NB4 (cell line): ENCODE measurements around the gene MRGPRE.

Experiments
- DNase-seq: peaks from one replicate; pipeline ENCODE4 v3.0.0; 2010; ENCODE audit warnings: low read depth
- H3K4me3 ChIP-seq: one replicate; pipeline ENCODE4 v1.5.1; 2011; ENCODE audit warnings: mild to moderate bottlenecking, low read depth, low read length, moderate library complexity
- MYC ChIP-seq: IDR thresholded peaks from 2 replicates; pipeline ENCODE4 v1.6.1; 2011; ENCODE audit warnings: low read depth, low read length
- POLR2A ChIP-seq: IDR thresholded peaks from 2 replicates; pipeline ENCODE4 v1.6.1; 2011; ENCODE audit warnings: mild to moderate bottlenecking; ENCODE audit not compliant: insufficient read length; ENCODE audit errors: extremely low read depth
- TF ChIP-seq, protein P1 (sequence below): IDR thresholded peaks from one replicate; pipeline ENCODE4 v1.5.1; 2012; ENCODE audit warnings: low read depth, low read length
- TF ChIP-seq, protein P2 (sequence below): IDR thresholded peaks from 2 replicates; pipeline ENCODE4 v1.6.1; 2011; ENCODE audit warnings: low read depth, low read length

MRGPRE gene

GRCh38 chr11:3192511-3193372 lies 39.5 kb downstream of the MRGPRE start:
- no peak overlapping the region for H3K4me3 ChIP-seq
- TF ChIP-seq, protein P1, sequence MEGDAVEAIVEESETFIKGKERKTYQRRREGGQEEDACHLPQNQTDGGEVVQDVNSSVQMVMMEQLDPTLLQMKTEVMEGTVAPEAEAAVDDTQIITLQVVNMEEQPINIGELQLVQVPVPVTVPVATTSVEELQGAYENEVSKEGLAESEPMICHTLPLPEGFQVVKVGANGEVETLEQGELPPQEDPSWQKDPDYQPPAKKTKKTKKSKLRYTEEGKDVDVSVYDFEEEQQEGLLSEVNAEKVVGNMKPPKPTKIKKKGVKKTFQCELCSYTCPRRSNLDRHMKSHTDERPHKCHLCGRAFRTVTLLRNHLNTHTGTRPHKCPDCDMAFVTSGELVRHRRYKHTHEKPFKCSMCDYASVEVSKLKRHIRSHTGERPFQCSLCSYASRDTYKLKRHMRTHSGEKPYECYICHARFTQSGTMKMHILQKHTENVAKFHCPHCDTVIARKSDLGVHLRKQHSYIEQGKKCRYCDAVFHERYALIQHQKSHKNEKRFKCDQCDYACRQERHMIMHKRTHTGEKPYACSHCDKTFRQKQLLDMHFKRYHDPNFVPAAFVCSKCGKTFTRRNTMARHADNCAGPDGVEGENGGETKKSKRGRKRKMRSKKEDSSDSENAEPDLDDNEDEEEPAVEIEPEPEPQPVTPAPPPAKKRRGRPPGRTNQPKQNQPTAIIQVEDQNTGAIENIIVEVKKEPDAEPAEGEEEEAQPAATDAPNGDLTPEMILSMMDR, result no peak
- TF ChIP-seq POLR2A (no peak), MYC (no peak)
- TF ChIP-seq, protein P2, sequence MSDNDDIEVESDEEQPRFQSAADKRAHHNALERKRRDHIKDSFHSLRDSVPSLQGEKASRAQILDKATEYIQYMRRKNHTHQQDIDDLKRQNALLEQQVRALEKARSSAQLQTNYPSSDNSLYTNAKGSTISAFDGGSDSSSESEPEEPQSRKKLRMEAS, result no peak
- DNase-seq, result no peak

DNA sequence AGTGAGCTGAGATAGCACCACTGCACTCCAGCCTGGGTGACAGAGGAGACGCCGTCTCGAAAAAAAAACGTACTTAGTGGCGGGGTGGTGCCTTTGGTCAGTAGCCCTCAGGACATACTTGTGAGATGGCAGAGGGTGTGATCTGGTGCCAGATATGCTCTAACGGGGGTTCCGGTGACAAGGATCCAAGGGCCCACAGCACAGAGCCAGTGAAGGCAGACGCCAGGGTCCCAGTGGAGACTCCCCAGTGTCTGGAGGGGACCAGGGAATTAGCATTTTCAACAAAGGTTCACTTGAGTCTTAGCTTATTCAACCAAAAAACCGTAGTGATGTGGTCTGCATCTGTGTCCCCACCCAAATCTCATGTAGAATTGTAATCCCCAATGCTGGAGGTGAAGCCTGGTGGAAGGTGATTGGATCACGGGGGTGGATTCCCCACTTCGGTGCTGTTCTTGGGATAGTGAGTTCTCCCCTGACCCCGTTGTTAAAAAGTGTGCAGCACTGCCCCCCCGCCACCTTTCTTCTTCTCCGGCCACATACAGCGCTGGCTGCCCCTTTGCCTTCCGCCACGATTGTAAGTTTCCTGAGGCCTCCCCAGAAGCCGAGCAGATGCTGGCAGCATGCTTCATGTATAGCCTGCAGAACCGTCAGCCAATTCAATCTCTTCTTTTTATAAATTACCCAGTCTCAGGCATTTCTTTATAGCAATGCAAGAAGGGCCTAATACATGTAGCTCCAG lies 40.5 kb downstream of the MRGPRE start:
- no peak for TF ChIP-seq POLR2A
- DNase-seq, result no peak
- H3K4me3 ChIP-seq, result no peak overlapping the region

DNA sequence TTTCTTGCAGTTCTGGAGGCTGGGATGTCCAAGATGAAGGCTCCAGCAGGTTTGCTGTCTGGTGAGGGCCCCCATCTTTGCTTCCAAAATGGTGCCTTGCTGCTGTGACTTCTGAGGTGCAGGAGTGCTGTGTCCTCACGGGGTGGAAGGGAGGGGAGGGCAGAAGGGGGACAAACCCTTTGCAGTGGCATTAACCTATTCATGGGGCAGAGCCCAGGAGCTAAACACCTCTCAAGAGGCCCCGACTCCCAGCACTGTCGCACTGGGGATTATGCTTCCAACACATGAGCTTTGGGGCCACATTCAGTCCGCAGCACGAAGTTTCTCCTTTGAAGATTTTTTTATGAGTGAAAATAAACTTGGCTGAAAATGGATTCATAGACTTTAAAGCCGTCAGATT lies 41.6 kb downstream of the MRGPRE start:
- no peak for DNase-seq
- TF ChIP-seq, protein P1, result no peak
- TF ChIP-seq, protein P2, result no peak
- no peak for TF ChIP-seq MYC
- no peak for TF ChIP-seq POLR2A

DNA sequence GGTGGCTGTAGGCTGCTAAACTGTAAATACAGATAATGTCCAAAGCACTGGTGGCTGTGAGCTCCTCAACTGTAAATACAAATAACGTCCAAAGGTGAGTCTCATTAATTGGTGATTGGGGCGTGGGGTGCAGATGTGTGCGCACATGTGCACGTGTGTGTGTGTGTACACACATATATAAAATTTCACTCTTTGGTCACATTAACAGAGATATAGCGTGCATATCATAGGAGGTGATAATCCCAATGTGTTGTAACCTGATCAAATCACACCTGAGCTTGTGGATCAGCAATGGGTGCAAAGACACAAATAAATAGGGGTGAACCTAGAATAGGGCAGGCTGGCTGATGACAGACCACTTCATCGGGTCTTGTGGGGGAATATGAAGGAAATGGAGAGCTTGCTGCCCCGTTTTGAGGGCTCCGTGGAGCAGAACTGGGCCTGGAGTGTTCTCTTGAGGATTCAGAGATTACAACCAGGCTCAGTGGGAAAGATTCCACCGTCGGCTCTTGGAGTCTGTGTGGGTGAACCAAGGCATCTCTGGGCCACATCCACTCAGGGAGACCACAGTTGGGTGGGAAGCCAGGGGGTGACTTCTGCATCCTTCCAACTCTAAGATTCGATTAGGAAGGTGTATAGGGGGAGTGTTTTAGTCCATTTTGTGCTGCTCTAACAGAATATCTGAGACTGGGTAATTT lies 42.2 kb downstream of the MRGPRE start:
- no peak for DNase-seq
- no peak overlapping the region for H3K4me3 ChIP-seq
- TF ChIP-seq, protein P1, result no peak
- no peak for TF ChIP-seq MYC
- TF ChIP-seq, protein P2, result no peak
- no peak for TF ChIP-seq POLR2A

More for the DNA sequence above, 41.6 kb downstream of the MRGPRE start:
- H3K4me3 ChIP-seq, result no peak overlapping the region

DNA sequence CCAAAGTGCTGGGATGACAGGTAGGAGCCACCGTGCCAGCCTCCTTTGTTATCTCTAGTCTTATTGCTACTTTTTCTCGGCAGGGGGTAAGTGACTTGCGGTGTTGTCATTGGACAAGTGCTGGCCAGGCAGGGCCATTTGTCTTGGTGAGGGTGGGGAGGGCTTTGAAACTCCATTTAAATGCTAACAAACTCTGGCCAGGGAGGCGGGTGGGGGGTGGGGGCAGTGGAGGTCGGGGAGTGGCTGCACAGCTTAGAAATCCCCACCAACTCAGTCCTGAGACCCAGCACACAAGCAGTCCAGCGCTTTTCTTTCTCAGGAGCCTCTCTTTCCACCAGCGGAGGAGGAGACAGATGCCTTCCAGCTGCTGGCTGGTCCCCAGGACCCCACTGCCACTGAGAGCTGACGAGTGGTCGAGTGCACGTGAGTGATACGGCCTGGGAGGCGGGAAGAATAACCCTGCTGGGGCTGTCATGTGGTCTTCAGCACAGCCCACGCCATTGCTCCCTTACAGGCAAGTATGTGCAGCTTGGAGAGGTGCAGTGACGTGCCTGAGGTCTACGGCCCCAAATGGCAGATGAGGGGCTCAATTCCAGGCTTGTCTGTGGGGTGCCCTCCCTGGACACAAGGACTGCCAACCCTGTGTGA lies 42.9 kb downstream of the MRGPRE start:
- TF ChIP-seq MYC (no peak), POLR2A (no peak)
- TF ChIP-seq, protein P1, result no peak
- TF ChIP-seq, protein P2, result no peak
- H3K4me3 ChIP-seq, result no peak overlapping the region
- DNase-seq, result no peak
